ENCODE measurements around the gene ZNF440.
"Not testable (repeated sequence)": the region's sequence is repeated elsewhere in the genome, so short reads cannot be mapped to it uniquely, and the experiment has no call there.

The ZNF440 gene

GRCh38 chr19:11832253-11832912 is 18.3 kb downstream of the ZNF440 start:
- H3K4me3 ChIP-seq (ENCODE audit: low read length) = no peak overlapping the region
- no peak for TF ChIP-seq CTCF (conservative IDR thresholded peaks at IDR 0.05; ENCODE audit: low read length)
- no peak for DNase-seq (ENCODE audit: low read depth)

- no peak for TF ChIP-seq CTCF (conservative IDR thresholded peaks at IDR 0.05; ENCODE audit: low read length)
- no peak for DNase-seq (ENCODE audit: low read depth)
- no peak overlapping the region for H3K4me3 ChIP-seq (ENCODE audit: low read length)
These were observed 19.5 kb downstream of the ZNF440 start for GRCh38 chr19:11833541-11833940.

- H3K4me3 ChIP-seq (ENCODE audit: low read length); DNase-seq (ENCODE audit: low read depth): not testable (repeated sequence)
These were observed 21.6 kb downstream of the ZNF440 start for GRCh38 chr19:11835626-11836066.

GRCh38 chr19:11843722-11844121 is 29.6 kb downstream of the ZNF440 start:
- no peak overlapping the region for H3K4me3 ChIP-seq (ENCODE audit: low read length)
- peak; percentile 3 for DNase-seq (ENCODE audit: low read depth)
- TF ChIP-seq CTCF (conservative IDR thresholded peaks at IDR 0.05; ENCODE audit: low read length) = no peak

- not testable (repeated sequence) for H3K4me3 ChIP-seq (ENCODE audit: low read length); DNase-seq (ENCODE audit: low read depth)
These were observed 33.5 kb downstream of the ZNF440 start for GRCh38 chr19:11847615-11848014.

- TF ChIP-seq CTCF (conservative IDR thresholded peaks at IDR 0.05; ENCODE audit: low read length) = no peak
These were observed 34.1 kb downstream of the ZNF440 start for GRCh38 chr19:11848200-11848593.

GRCh38 chr19:11848594-11849469 is 34.8 kb downstream of the ZNF440 start, which contains the start of gene ZNF439:
TSS of gene ZNF439 (plus strand) at chr19:11848726. CDS start at chr19:11848868, 142 bp downstream.
- TF ChIP-seq CTCF (conservative IDR thresholded peaks at IDR 0.05; ENCODE audit: low read length) = no peak
- H3K4me3 ChIP-seq (ENCODE audit: low read length) = peak within 1 kb of the TSS; percentile 81
- DNase-seq (ENCODE audit: low read depth) = peak; percentile 72

More at GRCh38 chr19:11848200-11848593, 34.1 kb downstream of the ZNF440 start:
- no peak for DNase-seq (ENCODE audit: low read depth)
- H3K4me3 ChIP-seq (ENCODE audit: low read length) = peak overlapping the region; percentile 81

GRCh38 chr19:11850289-11850688 is 36.2 kb downstream of the ZNF440 start:
- not testable (repeated sequence) for H3K4me3 ChIP-seq (ENCODE audit: low read length); DNase-seq (ENCODE audit: low read depth)
